H1 (cell line): ENCODE data around the gene TCAP. TPM values are rescaled to one million over a fixed set of nuclear protein-coding genes. Genes with fewer than 3 reads are reported as not detected.

Experiments
- EZH2 ChIP-seq: fragments of 200-600 bp; sonication (generic); IDR thresholded peaks from 2 replicates; pipeline ENCODE4 v1.7.1; 2012; ENCODE audit warnings: low read depth, mild to moderate bottlenecking, moderate library complexity, low read length, inconsistent platforms; ENCODE audit not compliant: severe bottlenecking
- polyA plus RNA-seq, 7 experiments: library from polyadenylated mRNA; depleted of rRNA in 3 of 7; stranded (reverse) in 5 of 7; unstranded in 2 of 7; fragments of >200 nt in 5 of 7; fragments of 200-250 nt in 2 of 7; gene quantifications; 1 replicate in 5 of 7; 2 replicates in 1 of 7; 4 replicates in 1 of 7; pipeline versions ENCODE4 v1.2.1 to v1.2.3, GENCODE V29; 2011 to 2013; ENCODE audit warnings: missing spikeins in 2 of 7, mixed read lengths in 2 of 7
- total RNA-seq: library from RNA; stranded (reverse); fragmentation: NEBNext Ultra II Directional; extraction: Animal tissue kit (Norgen Biotek cat#: 25700); gene quantifications from 2 replicates; pipeline ENCODE4 v1.2.1, GENCODE V29; 2021

TCAP gene
- total and polyA plus RNA-seq, 2 of the 8 experiments (the other 6 are each of a cell fraction or from before 2014, with no cell fraction given) = 0.82 to 1.4 TPM

- no peak for TF ChIP-seq EZH2
These were observed 5.0 kb downstream of the TCAP start (continued) for GRCh38 chr17:39669897-39670735.
